ENCODE data around the gene OSBPL8.

OSBPL8 gene

GRCh38 chr12:76462668-76463224 is 96.8 kb downstream of the OSBPL8 start:
- TF ChIP-seq CREB5 (CRISPR knock-in tag; IDR thresholded peaks at IDR 0.05; ENCODE audit: low read depth) (no peak), OSR1 (CRISPR knock-in tag; IDR thresholded peaks at IDR 0.05) (no peak), RARB (CRISPR knock-in tag; IDR thresholded peaks at IDR 0.05) (no peak), ZFP30 (CRISPR knock-in tag; IDR thresholded peaks at IDR 0.05) (no peak), CSRNP3 (CRISPR knock-in tag; IDR thresholded peaks at IDR 0.05) (no peak), ZFP3 (CRISPR knock-in tag; IDR thresholded peaks at IDR 0.05) (no peak), PATZ1 (CRISPR knock-in tag; IDR thresholded peaks at IDR 0.05; ENCODE audit: borderline replicate concordance) (no peak), ZNF565 (CRISPR knock-in tag; conservative IDR thresholded peaks at IDR 0.05; ENCODE audit: low read depth) (no peak), TCF4 (CRISPR knock-in tag; IDR thresholded peaks at IDR 0.05; ENCODE audit: borderline replicate concordance) (no peak), ARNTL (CRISPR knock-in tag; IDR thresholded peaks at IDR 0.05; ENCODE audit: borderline replicate concordance, low read depth) (no peak), ZC3H10 (CRISPR knock-in tag; IDR thresholded peaks at IDR 0.05) (no peak), BACH2 (CRISPR knock-in tag; IDR thresholded peaks at IDR 0.05; ENCODE audit: borderline replicate concordance) (no peak), TOX (CRISPR knock-in tag; IDR thresholded peaks at IDR 0.05; ENCODE audit: borderline replicate concordance) (no peak)
- ATAC-seq, result no peak

- TF ChIP-seq ZFP30 (CRISPR knock-in tag; IDR thresholded peaks at IDR 0.05) (no peak), PPARA (CRISPR knock-in tag; IDR thresholded peaks at IDR 0.05; ENCODE audit: borderline replicate concordance) (no peak), ZC3H10 (CRISPR knock-in tag; IDR thresholded peaks at IDR 0.05) (no peak), ZNF8 (CRISPR knock-in tag; IDR thresholded peaks at IDR 0.05) (no peak), CSDC2 (CRISPR knock-in tag; IDR thresholded peaks at IDR 0.05) (no peak), TOX (CRISPR knock-in tag; IDR thresholded peaks at IDR 0.05; ENCODE audit: borderline replicate concordance) (no peak), ISL1 (CRISPR knock-in tag; IDR thresholded peaks at IDR 0.05) (no peak), RARB (CRISPR knock-in tag; IDR thresholded peaks at IDR 0.05) (no peak), OSR1 (CRISPR knock-in tag; IDR thresholded peaks at IDR 0.05) (no peak), CSRNP3 (CRISPR knock-in tag; IDR thresholded peaks at IDR 0.05) (no peak), ARNTL (CRISPR knock-in tag; IDR thresholded peaks at IDR 0.05; ENCODE audit: borderline replicate concordance, low read depth) (no peak), ZNF70 (CRISPR knock-in tag; IDR thresholded peaks at IDR 0.05) (no peak), GLIS3 (CRISPR knock-in tag; IDR thresholded peaks at IDR 0.05) (no peak)
- ATAC-seq, result no peak
These were observed 98.8 kb downstream of the OSBPL8 start for GRCh38 chr12:76460807-76461206.

GRCh38 chr12:76457818-76458217 is 101.8 kb downstream of the OSBPL8 start:
- TF ChIP-seq POU6F1 (CRISPR knock-in tag; IDR thresholded peaks at IDR 0.05; ENCODE audit: borderline replicate concordance, low read depth) (no peak), TCF4 (CRISPR knock-in tag; IDR thresholded peaks at IDR 0.05; ENCODE audit: borderline replicate concordance) (no peak), TSHZ2 (CRISPR knock-in tag; IDR thresholded peaks at IDR 0.05) (no peak), ZNF8 (CRISPR knock-in tag; IDR thresholded peaks at IDR 0.05) (no peak), TOX (CRISPR knock-in tag; IDR thresholded peaks at IDR 0.05; ENCODE audit: borderline replicate concordance) (no peak), BACH2 (CRISPR knock-in tag; IDR thresholded peaks at IDR 0.05; ENCODE audit: borderline replicate concordance) (no peak), CREB5 (CRISPR knock-in tag; IDR thresholded peaks at IDR 0.05; ENCODE audit: low read depth) (no peak), SNAI2 (CRISPR knock-in tag; IDR thresholded peaks at IDR 0.05) (no peak), CSRNP3 (CRISPR knock-in tag; IDR thresholded peaks at IDR 0.05) (no peak), OSR1 (CRISPR knock-in tag; IDR thresholded peaks at IDR 0.05) (no peak), ZNF565 (CRISPR knock-in tag; conservative IDR thresholded peaks at IDR 0.05; ENCODE audit: low read depth) (no peak), ISL1 (CRISPR knock-in tag; IDR thresholded peaks at IDR 0.05) (no peak), GLIS3 (CRISPR knock-in tag; IDR thresholded peaks at IDR 0.05) (no peak)
- no peak for ATAC-seq
